HG02852 (cell line): ENCODE results near the gene ADAMTS3.
A peak's percentile ranks its signal among the peaks of the same experiment; 100 is the strongest.
"Not testable (repeated sequence)": the region's sequence is repeated elsewhere in the genome, so short reads cannot be mapped to it uniquely, and the experiment has no call there.

Experiments
- ATAC-seq: cut with Tn5 transposase; IDR thresholded peaks from one replicate; pipeline ENCODE4 v1.9.1; 2021; ENCODE audit warnings: mild to moderate bottlenecking, moderate library complexity; ENCODE audit not compliant: unreplicated experiment

Gene ADAMTS3

DNA sequence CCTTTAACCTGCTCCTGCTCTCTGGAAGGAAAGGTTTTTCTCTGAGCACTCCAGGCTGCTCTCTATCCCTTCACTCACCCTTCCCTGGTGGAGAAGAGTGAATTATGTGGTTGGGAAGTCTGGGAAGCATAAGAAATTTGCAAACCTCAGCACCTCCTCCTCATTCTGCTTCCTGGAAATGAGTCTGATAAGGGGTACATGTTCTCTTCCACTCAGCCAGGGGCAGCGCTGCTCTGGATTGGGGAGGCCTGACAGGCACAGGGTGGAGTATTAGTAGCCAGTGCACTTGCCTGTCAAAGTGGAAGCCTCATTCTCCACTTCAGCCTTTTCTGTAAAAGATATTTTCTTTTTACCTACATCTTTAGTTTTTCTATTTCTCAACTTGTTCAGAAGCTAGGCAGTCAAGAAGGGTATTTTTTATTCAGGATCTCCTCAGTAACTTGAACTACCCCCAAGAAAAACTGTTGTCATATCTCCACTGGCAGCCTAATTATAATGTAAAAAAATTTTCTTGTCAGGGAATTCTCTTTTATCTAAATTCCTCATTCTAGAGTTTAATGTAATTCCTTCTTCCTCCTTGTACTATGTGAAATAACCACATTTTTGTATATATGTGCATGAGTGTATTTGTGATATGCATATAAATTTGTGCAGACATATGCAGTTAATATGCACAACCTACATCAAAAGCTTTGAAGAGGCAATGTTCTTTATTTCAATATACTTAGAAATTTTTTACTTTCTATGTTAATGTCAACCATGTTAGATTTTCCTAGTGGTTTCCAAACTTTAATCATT lies 15.3 kb downstream of the ADAMTS3 start:
- no peak for ATAC-seq

DNA sequence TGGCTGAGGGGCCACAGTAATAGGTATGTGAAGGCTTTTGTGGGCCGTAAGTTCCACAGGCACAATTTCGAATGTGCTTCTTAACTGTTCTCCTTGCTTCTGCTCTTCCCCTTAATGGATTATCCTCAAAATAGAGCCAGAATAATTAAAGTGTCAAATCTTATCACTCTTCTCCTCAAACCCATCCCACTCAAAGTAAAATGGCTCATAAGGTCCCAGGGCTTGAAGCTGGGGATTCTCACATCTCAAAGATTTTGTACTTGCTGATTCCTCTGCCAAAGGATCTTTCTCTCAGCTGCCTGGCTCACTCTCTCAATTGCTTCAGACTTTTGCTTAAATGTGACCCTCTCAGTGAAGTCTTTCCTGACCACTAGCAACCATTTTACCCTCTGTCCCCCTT lies 16.6 kb downstream of the ADAMTS3 start:
- no peak for ATAC-seq

GRCh38 chr4:72546456-72546855 lies 22.6 kb downstream of the ADAMTS3 start:
- no peak for ATAC-seq

- not testable (repeated sequence) for ATAC-seq
These were observed 28.3 kb downstream of the ADAMTS3 start for GRCh38 chr4:72540694-72541093.

DNA sequence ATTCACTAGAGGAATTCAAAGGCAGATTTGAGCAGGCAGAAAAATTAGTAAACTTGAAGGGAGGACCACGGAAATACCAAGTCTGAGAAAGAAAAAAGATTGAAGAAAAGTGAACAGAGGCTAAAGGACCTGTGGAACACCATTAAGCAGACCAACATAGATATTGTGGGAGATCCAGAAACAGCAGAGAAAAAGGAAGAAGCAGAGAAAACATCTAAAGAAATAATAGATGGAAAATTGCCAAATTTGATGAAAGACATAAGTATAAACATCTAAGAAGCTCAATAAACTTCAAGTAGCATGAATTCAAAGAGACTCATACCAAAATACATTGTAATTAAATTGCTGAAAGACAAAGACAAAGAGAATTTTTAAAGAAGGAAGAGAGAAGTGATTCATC lies 31.0 kb downstream of the ADAMTS3 start:
- ATAC-seq, result no peak

GRCh38 chr4:72536443-72536842 lies 32.6 kb downstream of the ADAMTS3 start:
- no peak for ATAC-seq

GRCh38 chr4:72531768-72532290 lies 37.2 kb downstream of the ADAMTS3 start:
- no peak for ATAC-seq

GRCh38 chr4:72531322-72531721 lies 37.7 kb downstream of the ADAMTS3 start:
- ATAC-seq, result no peak

DNA sequence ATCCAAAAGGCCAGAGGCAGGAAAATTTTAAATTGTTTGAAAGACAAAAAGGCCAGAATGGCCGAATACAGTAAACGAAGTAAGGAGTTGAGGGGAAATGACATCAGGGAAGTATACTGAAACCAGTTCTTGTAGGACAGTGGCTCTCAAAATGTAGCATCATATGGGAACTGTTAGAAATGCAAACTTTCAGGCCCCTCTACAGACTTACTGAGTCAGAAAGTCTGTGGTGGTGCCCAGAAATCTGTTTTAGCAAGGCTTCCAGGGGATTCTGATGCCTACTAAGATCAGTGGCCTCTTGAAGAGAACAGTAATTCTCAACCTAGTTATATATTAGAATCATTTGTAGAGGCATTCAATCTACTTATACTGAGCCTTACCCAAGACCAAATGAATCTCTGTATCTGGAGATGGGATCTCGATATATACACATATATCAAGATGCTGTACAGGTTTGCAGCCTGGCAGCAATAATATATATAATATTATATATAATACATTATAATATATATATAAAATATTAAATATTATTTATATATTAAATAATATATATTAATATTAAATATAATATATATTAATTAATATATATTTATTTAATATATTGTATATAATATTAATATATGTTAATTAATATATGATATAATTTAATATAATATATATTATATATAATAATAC lies 39.7 kb downstream of the ADAMTS3 start:
- ATAC-seq, result no peak

DNA sequence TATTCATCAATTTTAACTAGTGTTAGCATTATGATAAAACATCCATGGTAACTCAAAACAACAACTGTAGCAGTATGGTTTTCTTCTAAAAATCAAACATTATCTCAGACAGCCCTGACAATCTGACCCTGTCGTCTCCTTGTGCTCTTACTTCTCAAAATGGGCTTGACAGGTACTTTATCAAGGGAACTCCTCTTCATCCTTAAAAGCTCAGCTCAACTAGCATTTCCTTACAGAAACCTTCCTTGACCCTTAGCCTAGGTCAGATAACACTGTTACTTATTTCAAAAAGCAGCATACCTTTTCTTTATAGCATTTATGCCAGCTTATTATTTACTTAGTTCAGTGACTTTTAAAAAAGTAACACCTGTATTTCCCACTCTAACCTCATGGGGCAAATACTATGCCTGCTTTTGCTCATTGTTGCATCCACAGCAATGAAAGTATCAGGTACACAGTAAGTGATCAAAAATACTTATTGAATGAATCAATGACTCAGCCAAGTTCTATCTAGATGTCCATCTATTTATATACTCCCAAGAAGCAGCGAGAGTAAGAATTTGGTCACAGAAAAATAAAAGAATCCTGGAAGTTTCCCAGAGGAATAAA lies 41.9 kb downstream of the ADAMTS3 start:
- no peak for ATAC-seq

DNA sequence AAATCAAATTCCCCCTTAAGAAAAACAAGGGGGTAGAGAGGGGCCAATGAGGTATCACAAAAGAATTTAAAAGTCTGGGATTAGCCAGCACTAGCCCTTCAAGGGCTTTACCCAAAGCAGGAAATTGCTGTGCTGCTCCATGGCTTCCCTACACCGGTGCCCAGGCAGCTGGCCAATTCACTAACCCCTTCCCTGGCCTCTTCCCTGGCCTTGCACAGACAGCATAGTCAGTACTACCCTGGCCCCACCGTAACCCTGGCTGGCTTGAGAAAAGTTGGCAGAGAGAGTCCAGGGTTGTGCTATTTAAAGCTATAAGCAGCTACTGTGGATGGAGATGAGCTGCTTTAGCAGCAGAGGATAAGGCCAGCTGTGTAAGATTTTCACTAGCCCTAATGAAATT lies 43.1 kb downstream of the ADAMTS3 start:
- ATAC-seq, result no peak

DNA sequence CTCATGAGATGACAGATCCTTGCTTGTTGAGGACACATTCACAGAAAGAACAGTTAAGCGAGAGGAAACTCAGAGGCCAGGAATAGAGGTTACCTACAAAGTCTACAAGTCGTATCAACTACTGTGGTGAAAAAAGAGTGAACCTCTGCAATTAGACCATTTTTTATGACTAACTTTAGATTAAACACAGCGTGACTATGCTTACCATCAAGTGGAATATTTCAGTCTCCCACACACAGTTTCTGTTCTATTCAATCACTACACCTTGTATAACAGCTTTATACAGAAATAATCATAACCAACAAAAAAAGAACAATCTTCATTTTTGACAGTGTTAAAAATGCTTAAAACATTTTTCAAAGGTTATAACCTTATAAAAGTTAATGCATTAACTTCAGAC lies 46.6 kb downstream of the ADAMTS3 start:
- ATAC-seq, result no peak

GRCh38 chr4:72513227-72513626 lies 55.8 kb downstream of the ADAMTS3 start:
- no peak for ATAC-seq

- no peak for ATAC-seq
These were observed 61.1 kb downstream of the ADAMTS3 start for GRCh38 chr4:72507860-72508419.

GRCh38 chr4:72507167-72507566 lies 61.9 kb downstream of the ADAMTS3 start:
- no peak for ATAC-seq

GRCh38 chr4:72505314-72505744 lies 63.7 kb downstream of the ADAMTS3 start:
- ATAC-seq, result peak; percentile 86

GRCh38 chr4:72500214-72500613 lies 68.8 kb downstream of the ADAMTS3 start:
- no peak for ATAC-seq

GRCh38 chr4:72496119-72496518 lies 72.9 kb downstream of the ADAMTS3 start:
- no peak for ATAC-seq

- ATAC-seq, result no peak
These were observed 74.9 kb downstream of the ADAMTS3 start for GRCh38 chr4:72494156-72494555.

DNA sequence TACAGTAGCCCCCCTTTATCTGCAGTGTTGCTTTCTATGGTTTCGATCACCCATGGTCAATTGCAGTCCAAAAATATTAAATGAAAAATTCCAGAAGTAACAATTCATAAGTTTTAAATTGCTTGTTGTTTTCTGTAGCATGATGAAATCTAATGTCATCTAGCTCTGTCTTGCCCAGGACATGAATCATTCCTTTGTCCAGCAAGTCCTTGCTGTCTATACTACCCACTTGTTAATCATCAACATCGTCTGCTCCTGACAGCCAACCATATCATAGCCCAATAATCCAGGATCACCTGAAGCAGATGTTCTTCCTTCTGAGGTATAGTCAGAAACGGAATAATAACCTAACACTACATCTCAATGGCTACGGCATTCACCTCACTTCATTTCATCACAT lies 79.8 kb downstream of the ADAMTS3 start:
- no peak for ATAC-seq

DNA sequence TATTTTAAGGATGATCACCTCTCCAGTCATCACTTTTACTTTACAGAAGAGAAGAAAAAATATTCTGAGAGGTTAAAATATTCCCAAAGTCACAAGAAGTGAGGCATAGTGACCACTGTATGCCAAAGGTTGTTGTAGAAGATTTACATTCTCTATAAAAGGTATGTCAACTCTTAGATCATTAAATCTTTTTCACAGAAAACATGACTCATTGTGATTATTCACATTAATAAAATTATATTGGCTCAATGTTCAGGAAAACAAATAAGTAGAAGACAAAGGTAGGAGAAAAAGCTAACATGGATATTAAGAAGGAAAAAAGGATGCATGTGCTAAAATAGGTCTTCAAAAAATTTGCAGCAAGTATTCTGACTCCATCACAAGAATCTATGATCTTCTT lies 82.0 kb downstream of the ADAMTS3 start:
- no peak for ATAC-seq
